HepG2 (cell line): ENCODE results near the gene FNDC3B. TPM values are rescaled to one million over a fixed set of nuclear protein-coding genes. Genes with fewer than 3 reads are reported as not detected.

Experiments used
- ATF7-NPFF ChIP-seq: sonication (generic); formaldehyde crosslinking; IDR thresholded peaks from 2 replicates; pipeline ENCODE4 v1.8.1; 2023; ENCODE audit warnings: mild to moderate bottlenecking, low read depth, missing genetic modification reagents, moderate library complexity
- ELF3 ChIP-seq: IDR thresholded peaks from 2 replicates; pipeline ENCODE4 v1.6.1; 2016; ENCODE audit warnings: missing genetic modification reagents, missing compliant biosample characterization
- MBD4 ChIP-seq: IDR thresholded peaks from 2 replicates; pipeline ENCODE4 v1.6.1; 2012; ENCODE audit warnings: low read length, inconsistent platforms, borderline replicate concordance
- PITX1 ChIP-seq: sonication (generic); formaldehyde crosslinking; IDR thresholded peaks from 2 replicates; pipeline ENCODE4 v1.5.1; 2020; ENCODE audit warnings: mild to moderate bottlenecking, missing genetic modification reagents
- POLR2G ChIP-seq: fragments of 200-400 bp; formaldehyde crosslinking; IDR thresholded peaks from 2 replicates; pipeline ENCODE4 v1.6.1; 2018; ENCODE audit warnings: mild to moderate bottlenecking, low read depth, low read length, moderate library complexity
- RBM22 ChIP-seq: fragments of 200-400 bp; formaldehyde crosslinking; optimal IDR thresholded peaks from 2 replicates; pipeline ENCODE3; 2017; ENCODE audit warnings: mild to moderate bottlenecking, low read length, moderate library complexity
- ZNF337 ChIP-seq: sonication (generic); formaldehyde crosslinking; IDR thresholded peaks from 2 replicates; pipeline ENCODE4 v1.5.1; 2020; ENCODE audit warnings: missing genetic modification reagents, low read depth, mild to moderate bottlenecking, borderline replicate concordance
- ZNF678 ChIP-seq: sonication (generic); formaldehyde crosslinking; IDR thresholded peaks from 2 replicates; pipeline ENCODE4 v1.4.0; 2020; ENCODE audit warnings: mild to moderate bottlenecking, missing genetic modification reagents
- polyA plus RNA-seq, 8 experiments: library from polyadenylated mRNA; depleted of rRNA in 3 of 8; stranded (reverse) in 7 of 8; unstranded in 1 of 8; fragments of >200 nt; fragmentation: Illumina TruSeq in 4 of 8; extraction: Trizol in 4 of 8; gene quantifications; 2 replicates each; pipeline versions ENCODE4 v1.2.1 to v1.2.3, GENCODE V29; 2011 to 2016; ENCODE audit warnings: low read depth in 4 of 8, missing spikeins in 1 of 8, mixed read lengths in 1 of 8; ENCODE audit not compliant: insufficient read depth in 1 of 8
- total RNA-seq, 5 experiments: library from RNA; depleted of rRNA; stranded (reverse); fragments of >200 nt; fragmentation: Illumina TruSeq; extraction: Trizol; gene quantifications; 2 replicates each; pipeline ENCODE4 v1.2.3, GENCODE V29; 2016; ENCODE audit warnings: low read depth in 1 of 5
- TF ChIP-seq, protein P1 (sequence below): IDR thresholded peaks from 2 replicates; pipeline ENCODE4 v1.6.1; 2016
- TF ChIP-seq, protein P2 (sequence below): sonication (generic); formaldehyde crosslinking; conservative IDR thresholded peaks from 2 replicates; pipeline ENCODE4 v1.8.0; 2022; ENCODE audit warnings: mild to moderate bottlenecking, moderate library complexity, missing genetic modification reagents
- TF ChIP-seq, protein P3 (sequence below): sonication (generic); formaldehyde crosslinking; IDR thresholded peaks from 2 replicates; pipeline ENCODE4 v1.4.0; 2020; ENCODE audit warnings: missing genetic modification reagents, mild to moderate bottlenecking, borderline replicate concordance
- TF ChIP-seq, protein P4 (sequence below): sonication (generic); formaldehyde crosslinking; IDR thresholded peaks from 2 replicates; pipeline ENCODE4 v1.9.0; 2021; ENCODE audit warnings: missing genetic modification reagents, borderline replicate concordance
- TF ChIP-seq, protein P5 (sequence below): sonication (generic); formaldehyde crosslinking; IDR thresholded peaks from 2 replicates; pipeline ENCODE4 v1.5.0; 2020; ENCODE audit warnings: mild to moderate bottlenecking, missing genetic modification reagents, borderline replicate concordance

FNDC3B gene
- total and polyA plus RNA-seq, 2 of the 13 experiments (the other 11 are each of a cell fraction or from before 2014, with no cell fraction given) = 74.8 to 103 TPM

DNA sequence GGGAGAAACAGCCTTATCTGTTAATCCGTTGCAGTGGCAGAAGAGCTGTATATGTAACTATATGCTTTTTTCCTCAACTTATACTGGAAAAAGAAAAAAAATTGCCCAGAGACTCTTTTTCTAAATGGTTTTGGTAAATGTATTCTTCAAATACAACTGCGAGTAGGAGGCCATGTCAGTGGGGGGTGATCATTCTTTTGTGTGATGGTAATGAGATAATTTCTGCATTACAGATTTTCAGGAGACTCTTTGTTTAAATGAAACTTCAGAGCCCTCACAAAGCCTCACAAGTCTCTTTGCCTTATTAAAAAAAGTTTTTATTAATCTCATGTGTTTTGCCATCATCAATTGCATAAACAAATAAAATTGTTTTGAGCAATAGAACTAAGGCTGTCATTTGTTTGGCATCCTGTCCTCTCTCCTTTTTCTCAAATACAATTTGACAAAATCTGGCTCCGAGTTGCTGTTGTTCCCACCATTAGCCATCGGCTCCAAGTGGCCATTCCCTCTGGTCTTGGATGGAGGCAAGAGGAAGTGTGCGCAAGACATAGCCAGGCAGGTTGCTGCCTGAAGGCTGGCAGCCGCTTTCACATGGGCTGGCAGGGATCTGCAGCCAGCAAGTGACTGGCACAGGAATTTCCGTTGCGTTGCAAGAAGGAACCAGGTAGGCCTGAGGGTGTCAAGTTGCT lies 116.7 kb downstream of the FNDC3B start (continued):
- TF ChIP-seq ELF3 (CRISPR knock-in tag) (no peak), RBM22 (peak; percentile 98), ZNF337 (CRISPR knock-in tag) (no peak), MBD4 (0 out of 2 replicates have a peak, but pooled peaks have one; percentile 29), POLR2G (0 out of 2 replicates have a peak, but pooled peaks have one; percentile 33), ZNF678 (CRISPR knock-in tag) (no peak), PITX1 (CRISPR knock-in tag) (no peak), ATF7-NPFF (CRISPR knock-in tag) (no peak)
- TF ChIP-seq, protein P1, sequence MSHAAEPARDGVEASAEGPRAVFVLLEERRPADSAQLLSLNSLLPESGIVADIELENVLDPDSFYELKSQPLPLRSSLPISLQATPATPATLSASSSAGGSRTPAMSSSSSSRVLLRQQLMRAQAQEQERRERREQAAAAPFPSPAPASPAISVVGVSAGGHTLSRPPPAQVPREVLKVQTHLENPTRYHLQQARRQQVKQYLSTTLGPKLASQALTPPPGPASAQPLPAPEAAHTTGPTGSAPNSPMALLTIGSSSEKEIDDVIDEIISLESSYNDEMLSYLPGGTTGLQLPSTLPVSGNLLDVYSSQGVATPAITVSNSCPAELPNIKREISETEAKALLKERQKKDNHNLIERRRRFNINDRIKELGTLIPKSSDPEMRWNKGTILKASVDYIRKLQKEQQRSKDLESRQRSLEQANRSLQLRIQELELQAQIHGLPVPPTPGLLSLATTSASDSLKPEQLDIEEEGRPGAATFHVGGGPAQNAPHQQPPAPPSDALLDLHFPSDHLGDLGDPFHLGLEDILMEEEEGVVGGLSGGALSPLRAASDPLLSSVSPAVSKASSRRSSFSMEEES = no peak
- TF ChIP-seq, protein P2, sequence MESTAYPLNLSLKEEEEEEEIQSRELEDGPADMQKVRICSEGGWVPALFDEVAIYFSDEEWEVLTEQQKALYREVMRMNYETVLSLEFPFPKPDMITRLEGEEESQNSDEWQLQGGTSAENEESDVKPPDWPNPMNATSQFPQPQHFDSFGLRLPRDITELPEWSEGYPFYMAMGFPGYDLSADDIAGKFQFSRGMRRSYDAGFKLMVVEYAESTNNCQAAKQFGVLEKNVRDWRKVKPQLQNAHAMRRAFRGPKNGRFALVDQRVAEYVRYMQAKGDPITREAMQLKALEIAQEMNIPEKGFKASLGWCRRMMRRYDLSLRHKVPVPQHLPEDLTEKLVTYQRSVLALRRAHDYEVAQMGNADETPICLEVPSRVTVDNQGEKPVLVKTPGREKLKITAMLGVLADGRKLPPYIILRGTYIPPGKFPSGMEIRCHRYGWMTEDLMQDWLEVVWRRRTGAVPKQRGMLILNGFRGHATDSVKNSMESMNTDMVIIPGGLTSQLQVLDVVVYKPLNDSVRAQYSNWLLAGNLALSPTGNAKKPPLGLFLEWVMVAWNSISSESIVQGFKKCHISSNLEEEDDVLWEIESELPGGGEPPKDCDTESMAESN (CRISPR knock-in tag) = no peak
- TF ChIP-seq, protein P3, sequence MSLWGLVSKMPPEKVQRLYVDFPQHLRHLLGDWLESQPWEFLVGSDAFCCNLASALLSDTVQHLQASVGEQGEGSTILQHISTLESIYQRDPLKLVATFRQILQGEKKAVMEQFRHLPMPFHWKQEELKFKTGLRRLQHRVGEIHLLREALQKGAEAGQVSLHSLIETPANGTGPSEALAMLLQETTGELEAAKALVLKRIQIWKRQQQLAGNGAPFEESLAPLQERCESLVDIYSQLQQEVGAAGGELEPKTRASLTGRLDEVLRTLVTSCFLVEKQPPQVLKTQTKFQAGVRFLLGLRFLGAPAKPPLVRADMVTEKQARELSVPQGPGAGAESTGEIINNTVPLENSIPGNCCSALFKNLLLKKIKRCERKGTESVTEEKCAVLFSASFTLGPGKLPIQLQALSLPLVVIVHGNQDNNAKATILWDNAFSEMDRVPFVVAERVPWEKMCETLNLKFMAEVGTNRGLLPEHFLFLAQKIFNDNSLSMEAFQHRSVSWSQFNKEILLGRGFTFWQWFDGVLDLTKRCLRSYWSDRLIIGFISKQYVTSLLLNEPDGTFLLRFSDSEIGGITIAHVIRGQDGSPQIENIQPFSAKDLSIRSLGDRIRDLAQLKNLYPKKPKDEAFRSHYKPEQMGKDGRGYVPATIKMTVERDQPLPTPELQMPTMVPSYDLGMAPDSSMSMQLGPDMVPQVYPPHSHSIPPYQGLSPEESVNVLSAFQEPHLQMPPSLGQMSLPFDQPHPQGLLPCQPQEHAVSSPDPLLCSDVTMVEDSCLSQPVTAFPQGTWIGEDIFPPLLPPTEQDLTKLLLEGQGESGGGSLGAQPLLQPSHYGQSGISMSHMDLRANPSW (CRISPR knock-in tag) = no peak
- TF ChIP-seq, protein P4, sequence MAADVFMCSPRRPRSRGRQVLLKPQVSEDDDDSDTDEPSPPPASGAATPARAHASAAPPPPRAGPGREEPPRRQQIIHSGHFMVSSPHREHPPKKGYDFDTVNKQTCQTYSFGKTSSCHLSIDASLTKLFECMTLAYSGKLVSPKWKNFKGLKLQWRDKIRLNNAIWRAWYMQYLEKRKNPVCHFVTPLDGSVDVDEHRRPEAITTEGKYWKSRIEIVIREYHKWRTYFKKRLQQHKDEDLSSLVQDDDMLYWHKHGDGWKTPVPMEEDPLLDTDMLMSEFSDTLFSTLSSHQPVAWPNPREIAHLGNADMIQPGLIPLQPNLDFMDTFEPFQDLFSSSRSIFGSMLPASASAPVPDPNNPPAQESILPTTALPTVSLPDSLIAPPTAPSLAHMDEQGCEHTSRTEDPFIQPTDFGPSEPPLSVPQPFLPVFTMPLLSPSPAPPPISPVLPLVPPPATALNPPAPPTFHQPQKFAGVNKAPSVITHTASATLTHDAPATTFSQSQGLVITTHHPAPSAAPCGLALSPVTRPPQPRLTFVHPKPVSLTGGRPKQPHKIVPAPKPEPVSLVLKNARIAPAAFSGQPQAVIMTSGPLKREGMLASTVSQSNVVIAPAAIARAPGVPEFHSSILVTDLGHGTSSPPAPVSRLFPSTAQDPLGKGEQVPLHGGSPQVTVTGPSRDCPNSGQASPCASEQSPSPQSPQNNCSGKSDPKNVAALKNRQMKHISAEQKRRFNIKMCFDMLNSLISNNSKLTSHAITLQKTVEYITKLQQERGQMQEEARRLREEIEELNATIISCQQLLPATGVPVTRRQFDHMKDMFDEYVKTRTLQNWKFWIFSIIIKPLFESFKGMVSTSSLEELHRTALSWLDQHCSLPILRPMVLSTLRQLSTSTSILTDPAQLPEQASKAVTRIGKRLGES (CRISPR knock-in tag) = no peak
- TF ChIP-seq, protein P5, sequence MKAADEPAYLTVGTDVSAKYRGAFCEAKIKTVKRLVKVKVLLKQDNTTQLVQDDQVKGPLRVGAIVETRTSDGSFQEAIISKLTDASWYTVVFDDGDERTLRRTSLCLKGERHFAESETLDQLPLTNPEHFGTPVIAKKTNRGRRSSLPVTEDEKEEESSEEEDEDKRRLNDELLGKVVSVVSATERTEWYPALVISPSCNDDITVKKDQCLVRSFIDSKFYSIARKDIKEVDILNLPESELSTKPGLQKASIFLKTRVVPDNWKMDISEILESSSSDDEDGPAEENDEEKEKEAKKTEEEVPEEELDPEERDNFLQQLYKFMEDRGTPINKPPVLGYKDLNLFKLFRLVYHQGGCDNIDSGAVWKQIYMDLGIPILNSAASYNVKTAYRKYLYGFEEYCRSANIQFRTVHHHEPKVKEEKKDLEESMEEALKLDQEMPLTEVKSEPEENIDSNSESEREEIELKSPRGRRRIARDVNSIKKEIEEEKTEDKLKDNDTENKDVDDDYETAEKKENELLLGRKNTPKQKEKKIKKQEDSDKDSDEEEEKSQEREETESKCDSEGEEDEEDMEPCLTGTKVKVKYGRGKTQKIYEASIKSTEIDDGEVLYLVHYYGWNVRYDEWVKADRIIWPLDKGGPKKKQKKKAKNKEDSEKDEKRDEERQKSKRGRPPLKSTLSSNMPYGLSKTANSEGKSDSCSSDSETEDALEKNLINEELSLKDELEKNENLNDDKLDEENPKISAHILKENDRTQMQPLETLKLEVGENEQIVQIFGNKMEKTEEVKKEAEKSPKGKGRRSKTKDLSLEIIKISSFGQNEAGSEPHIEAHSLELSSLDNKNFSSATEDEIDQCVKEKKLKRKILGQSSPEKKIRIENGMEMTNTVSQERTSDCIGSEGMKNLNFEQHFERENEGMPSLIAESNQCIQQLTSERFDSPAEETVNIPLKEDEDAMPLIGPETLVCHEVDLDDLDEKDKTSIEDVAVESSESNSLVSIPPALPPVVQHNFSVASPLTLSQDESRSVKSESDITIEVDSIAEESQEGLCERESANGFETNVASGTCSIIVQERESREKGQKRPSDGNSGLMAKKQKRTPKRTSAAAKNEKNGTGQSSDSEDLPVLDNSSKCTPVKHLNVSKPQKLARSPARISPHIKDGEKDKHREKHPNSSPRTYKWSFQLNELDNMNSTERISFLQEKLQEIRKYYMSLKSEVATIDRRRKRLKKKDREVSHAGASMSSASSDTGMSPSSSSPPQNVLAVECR (CRISPR knock-in tag) = no peak
